ENCODE results near the gene CTTNBP2NL. TPM values are rescaled to one million over a fixed set of nuclear protein-coding genes. Genes with fewer than 3 reads are reported as not detected.
A peak's percentile ranks its signal among the peaks of the same experiment; 100 is the strongest.

Gene CTTNBP2NL
- total RNA-seq, 4 donors from 2014 or later: 25.9 to 59.4 (median 49.3) TPM

GRCh38 chr1:112496290-112496689 is 100.3 kb downstream of the CTTNBP2NL start:
- 84% methylated on average over 5 of the region's 5 CpGs for WGBS

DNA sequence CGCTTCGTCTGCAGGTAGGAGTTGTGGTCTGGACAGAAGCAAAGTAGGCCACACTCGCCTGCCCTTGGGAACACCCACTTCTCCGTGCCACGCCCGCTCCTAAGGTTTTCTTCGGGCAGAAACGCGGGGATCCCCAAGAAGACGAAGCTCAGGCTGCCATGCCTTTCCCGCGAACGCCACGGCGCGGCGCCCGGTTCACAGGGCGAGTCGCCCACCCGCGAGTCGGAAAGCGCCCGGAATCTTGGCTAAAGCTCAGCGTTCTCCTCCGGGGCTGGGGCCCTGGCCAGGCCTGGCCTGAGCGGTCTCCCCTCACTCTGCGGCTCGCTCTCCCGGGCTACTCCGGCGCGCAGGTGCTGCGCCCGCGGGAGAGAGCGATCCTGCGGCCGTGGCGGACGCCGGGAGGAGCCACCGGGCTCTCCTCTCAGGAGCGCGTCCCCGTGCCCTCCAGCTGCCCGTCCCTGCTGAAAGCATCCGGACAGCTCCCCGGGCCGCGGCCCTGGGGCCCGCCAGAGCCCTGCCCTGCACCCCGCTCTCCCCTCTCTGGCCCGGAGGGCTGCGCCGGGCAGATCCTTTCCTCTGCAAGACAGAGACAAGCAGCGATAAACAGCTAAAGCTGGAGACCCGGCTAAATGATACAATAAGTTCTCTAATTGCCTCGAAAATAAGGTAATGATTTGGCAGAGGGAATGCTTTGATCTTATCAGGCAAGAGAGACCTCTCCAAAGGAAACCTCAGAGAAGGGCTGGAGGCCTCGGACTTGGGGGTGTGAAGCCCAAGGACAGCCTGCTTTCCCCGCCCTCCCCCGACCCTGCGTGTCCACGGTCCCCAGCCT is 106.0 kb downstream of the CTTNBP2NL start:
- 4% methylated on average over 34 of the region's 65 CpGs for WGBS
- DNase-seq (ENCODE audit: low spot score in 2 of 2): peak in 1 of 2 donors; percentile 71
- no peak overlapping the region for H3K27ac ChIP-seq

More at GRCh38 chr1:112496290-112496689, 100.3 kb downstream of the CTTNBP2NL start:
- no peaks in the 10 kb centered on the region for H3K9me3 ChIP-seq
- no peak for TF ChIP-seq EP300 (IDR thresholded peaks at IDR 0.05)
- no peak for TF ChIP-seq CTCF (IDR thresholded peaks at IDR 0.05)
- no peak for TF ChIP-seq POLR2A (IDR thresholded peaks at IDR 0.05)
- TF ChIP-seq POLR2AphosphoS5 (IDR thresholded peaks at IDR 0.05): no peak
- H3K4me3 ChIP-seq: no peak overlapping the region
- no peak overlapping the region for H3K27ac ChIP-seq
- no peak for DNase-seq (ENCODE audit: low spot score in 2 of 2)
- H3K27me3 ChIP-seq: no peaks in the 10 kb centered on the region
- no peaks in the 10 kb centered on the region for H3K36me3 ChIP-seq
- peaks cover under 1% of the 10 kb centered on the region for H3K4me1 ChIP-seq

GRCh38 chr1:112502826-112503225 is 106.8 kb downstream of the CTTNBP2NL start:
- peaks cover 21% of the 10 kb centered on the region for H3K4me1 ChIP-seq
- no peaks in the 10 kb centered on the region for H3K36me3 ChIP-seq
- peaks cover 2% of the 10 kb centered on the region for H3K27me3 ChIP-seq
- peak overlapping the region; percentile 61 for H3K4me3 ChIP-seq
- 47% methylated on average over 2 of the region's 2 CpGs for WGBS
- no peak overlapping the region for H3K27ac ChIP-seq
- no peak for DNase-seq (ENCODE audit: low spot score in 2 of 2)
- no peaks in the 10 kb centered on the region for H3K9me3 ChIP-seq
- TF ChIP-seq EP300 (IDR thresholded peaks at IDR 0.05) (no peak), POLR2AphosphoS5 (IDR thresholded peaks at IDR 0.05) (no peak), POLR2A (IDR thresholded peaks at IDR 0.05) (no peak), CTCF (IDR thresholded peaks at IDR 0.05) (no peak)

More for the DNA sequence above, 106.0 kb downstream of the CTTNBP2NL start:
- H3K9me3 ChIP-seq: no peaks in the 10 kb centered on the region
- TF ChIP-seq CTCF (IDR thresholded peaks at IDR 0.05) (peak in 1 of 2 donors; percentile 75), EP300 (IDR thresholded peaks at IDR 0.05) (no peak), POLR2A (IDR thresholded peaks at IDR 0.05) (no peak), POLR2AphosphoS5 (IDR thresholded peaks at IDR 0.05) (peak in 1 of 3 donors; percentile 32)
- no peaks in the 10 kb centered on the region for H3K27me3 ChIP-seq
- H3K4me3 ChIP-seq: peak overlapping the region; percentile 61
- H3K4me1 ChIP-seq: peaks cover 18% of the 10 kb centered on the region
- no peaks in the 10 kb centered on the region for H3K36me3 ChIP-seq

DNA sequence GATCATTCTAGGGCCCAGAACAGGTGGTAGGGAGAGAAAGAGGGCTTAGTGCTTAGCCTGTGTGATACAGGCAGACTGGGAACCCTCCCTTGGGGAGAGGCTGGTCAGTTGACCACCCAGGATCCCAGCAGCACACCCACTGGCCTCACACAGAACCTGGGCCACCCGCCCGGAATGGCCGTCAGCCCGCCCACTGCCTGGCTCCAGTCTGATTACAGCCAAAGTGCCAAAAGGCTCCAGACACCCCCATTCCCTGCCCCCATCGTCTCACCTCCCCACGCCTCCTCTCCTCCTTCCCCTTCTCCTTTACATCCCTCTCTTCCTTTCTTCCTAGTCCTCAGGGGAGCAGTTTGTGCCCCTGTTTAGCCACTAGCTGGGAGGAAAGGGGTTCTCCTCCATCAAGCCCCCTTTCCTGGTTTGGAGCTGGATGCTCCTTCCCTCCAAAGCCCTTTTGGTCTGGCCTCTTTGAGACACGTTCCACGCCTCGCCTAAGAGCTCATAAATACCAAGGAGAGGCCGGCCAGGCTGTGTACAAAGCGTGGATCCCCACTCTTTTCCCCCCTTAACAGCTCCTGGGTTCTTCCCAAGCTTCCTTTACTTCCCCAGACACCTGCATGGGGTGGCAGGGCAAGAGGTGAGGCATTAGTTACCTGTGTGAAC is 108.1 kb downstream of the CTTNBP2NL start:
- no peak for DNase-seq (ENCODE audit: low spot score in 2 of 2)
- Histone ChIP-seq H3K9me3 (no peaks in the 10 kb centered on the region), H3K27me3 (peaks cover 11% of the 10 kb centered on the region), H3K27ac (no peak overlapping the region), H3K4me1 (peaks cover 34% of the 10 kb centered on the region), H3K4me3 (no peak overlapping the region), H3K36me3 (no peaks in the 10 kb centered on the region)
- WGBS: 72% methylated on average over 11 of the region's 11 CpGs
- TF ChIP-seq POLR2AphosphoS5 (IDR thresholded peaks at IDR 0.05): no peak
- no peak for TF ChIP-seq CTCF (IDR thresholded peaks at IDR 0.05)

Measured in suprapubic skin (tissue), 4 donors.